HG03175 (cell line): ENCODE data around the gene DYNC1I1.
"Not testable (repeated sequence)": the region's sequence is repeated elsewhere in the genome, so short reads cannot be mapped to it uniquely, and the experiment has no call there.

Experiments
- ATAC-seq: cut with Tn5 transposase; IDR thresholded peaks from one replicate; pipeline ENCODE4 v1.9.1; 2021; ENCODE audit warnings: mild to moderate bottlenecking, moderate library complexity; ENCODE audit not compliant: unreplicated experiment

Gene DYNC1I1

DNA sequence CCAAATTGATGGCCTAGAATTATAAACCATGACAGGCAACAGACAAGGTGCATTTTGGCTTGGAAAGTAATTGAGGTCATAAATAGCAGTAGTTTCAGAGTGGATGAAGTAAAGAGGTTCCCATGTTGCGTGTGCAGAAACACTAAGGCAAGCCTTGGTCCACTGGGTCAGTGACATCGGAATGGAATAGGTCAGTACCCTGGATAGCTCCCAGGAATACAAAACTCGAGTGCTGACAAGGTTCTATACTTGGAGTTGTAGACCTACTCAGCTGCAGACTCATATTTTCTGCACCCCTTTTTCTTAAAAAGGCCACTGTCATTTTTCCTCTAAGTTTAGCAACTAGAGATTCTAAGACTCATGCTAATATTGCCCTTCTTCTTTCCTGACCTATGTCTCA, 132.8 kb downstream of the DYNC1I1 start:
- ATAC-seq = no peak

DNA sequence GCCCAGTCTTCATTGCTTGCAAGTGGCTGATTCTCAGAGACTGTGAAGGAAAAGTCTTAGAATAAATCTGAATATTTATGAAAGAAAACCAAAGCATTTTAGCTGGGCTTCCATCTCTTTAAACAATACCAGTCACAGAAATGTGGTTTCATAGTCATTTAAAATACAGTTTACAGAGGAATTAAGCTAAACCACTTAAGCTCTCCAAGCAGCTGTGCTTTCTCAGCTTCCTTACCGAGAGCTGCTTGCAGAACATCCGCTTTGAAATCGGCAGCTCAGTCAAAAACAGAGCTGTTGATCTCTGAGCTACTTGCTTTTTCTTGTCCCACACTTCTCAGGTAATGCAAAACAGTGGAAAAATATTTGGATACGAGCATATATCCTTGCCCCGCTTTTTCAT, 134.5 kb downstream of the DYNC1I1 start:
- ATAC-seq = no peak

DNA sequence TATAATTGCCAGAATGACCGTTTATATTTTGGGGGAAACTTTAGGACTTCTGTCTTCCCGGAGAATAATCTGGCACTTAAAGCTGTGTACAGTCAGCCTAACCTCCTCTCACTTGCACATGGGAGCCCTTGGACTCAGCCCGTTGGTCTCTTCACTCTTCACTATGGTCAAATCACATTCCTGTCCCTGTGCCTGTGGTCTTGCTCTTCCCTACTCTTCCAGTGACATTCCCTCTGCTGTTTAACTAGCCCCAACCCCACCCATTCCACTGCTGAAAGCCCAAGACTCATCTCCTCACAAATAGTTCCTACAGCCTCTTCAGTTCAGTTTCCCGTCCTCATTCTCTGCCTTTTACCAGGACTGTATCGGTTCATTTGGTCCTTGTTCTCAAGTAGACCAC, 135.0 kb downstream of the DYNC1I1 start:
- ATAC-seq = no peak

DNA sequence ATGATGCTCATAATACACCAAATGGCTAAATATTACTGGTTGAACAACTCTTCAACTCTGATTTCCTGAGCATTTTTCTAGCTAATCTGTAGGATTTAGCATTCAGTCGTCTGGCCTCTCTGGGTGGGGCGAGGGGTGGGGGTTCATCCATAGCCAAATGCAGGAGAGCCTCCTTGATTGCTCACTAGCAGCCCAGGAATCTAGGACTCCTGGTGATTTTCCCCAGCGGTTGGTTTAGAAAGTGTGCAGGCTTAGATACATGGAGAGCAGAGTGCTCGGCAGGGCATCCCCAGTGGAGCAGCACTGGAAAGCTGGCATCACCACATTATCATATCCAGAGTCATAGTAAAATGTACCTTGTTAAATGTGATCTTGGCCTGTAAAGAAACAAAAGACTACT, 136.1 kb downstream of the DYNC1I1 start:
- ATAC-seq = no peak

DNA sequence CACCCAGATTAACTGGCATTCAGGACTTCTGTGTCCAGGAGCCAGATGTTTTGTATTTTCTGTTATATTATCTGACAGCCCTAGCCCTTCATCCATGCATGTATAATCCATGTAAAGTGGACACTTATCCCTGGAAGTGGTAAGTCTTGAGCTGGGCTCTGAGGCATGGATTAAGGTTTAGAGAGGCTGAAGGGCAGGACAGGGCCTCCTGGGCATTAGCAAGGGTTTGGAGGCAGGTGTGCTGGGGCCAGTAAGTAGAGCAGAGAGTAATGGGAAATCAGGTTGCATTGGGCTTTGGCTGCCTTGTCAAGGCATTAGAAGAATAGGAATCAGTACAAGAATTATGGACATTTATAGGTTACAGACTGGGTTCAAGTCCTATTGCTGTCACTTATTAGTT, 138.0 kb downstream of the DYNC1I1 start:
- ATAC-seq = no peak

DNA sequence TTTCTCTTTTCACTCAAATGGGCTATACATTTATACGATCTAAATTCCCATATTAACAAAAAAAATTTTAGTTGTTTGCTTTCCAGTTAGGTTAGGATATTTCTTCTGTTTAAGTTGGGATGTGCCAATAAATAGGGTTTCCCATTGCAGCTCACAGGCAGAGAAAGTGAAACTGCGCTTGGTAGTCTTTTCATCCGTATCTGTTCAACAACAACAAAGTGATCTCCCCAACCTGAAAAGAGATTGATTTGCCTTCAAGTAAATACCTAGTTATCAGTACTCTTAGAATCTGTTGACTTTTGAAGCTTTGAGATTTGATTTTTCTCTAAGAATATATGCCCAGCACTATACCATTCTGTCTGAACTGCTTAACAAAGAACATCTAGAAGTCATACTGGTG, 143.4 kb downstream of the DYNC1I1 start:
- ATAC-seq = no peak

DNA sequence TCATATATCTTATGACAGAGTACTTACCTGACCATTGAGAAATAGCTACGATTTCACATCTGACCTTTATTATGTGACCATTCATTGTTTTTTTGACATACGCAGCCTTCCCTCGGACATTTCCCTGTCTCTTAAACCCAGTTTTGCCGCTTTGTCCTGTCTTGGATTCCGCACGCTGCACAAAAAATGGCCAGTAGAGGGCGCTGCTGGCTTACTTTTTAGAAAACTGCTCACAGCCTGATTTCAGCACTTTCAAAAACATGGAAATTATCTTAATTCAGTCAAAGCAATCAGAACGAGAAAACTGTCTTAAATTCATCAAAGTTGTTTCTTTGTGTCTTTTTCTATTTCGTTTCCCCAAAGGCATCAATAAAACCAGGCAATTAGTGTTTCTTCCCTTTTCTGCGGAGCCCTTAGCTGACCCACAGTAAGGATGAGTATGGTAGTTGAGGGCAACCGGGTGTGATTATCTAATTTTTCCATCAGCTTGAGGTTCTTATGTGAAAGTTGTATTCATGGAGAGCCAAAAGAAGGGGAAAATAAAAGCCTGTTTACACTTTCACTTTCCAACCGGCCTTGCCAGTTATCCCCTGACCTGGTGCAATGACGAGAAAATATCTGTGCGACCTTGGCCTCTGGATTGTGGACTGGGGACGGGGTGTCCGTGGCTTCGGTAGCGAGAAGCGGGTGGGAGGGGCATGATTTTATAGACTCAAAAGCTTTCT, 144.4 kb downstream of the DYNC1I1 start:
- ATAC-seq = peak; percentile 76

DNA sequence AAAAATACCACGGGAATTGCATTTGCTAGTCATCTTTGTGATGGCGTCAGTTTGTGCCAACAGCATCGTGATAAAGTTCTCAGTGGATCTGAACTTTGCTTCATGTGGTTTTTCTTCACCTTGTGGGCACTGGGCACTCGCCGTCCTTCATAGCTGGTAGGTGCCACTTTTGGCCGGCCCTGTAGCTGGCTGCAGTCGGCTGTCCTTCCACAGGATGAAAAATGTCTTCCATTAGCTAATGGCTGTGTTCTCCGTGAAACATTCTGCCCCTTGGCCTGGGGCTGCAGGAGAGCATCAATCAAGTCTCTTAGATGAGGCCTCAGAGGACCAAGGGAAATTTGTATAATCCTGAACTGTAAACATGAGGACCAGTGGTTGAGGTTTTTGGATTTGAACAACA, 145.3 kb downstream of the DYNC1I1 start:
- no peak for ATAC-seq

DNA sequence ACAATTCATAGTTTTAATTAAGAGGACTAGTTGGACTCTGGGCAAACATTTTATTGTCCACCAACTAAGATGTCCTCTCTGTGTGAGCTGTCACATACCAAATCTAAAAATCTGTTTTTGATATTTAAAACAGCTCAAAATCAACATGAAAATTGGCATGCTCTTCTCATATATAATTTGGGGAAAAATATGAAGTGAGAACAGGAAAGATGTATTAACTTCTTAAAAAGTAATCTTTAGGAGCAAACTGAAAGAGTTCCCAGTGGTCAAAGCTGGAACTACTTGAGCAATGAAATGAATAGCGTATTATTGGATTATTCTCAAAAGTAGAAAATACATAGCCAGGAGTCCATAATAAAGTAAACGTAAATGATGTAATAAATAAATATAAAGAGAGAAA, 147.2 kb downstream of the DYNC1I1 start:
- no peak for ATAC-seq

DNA sequence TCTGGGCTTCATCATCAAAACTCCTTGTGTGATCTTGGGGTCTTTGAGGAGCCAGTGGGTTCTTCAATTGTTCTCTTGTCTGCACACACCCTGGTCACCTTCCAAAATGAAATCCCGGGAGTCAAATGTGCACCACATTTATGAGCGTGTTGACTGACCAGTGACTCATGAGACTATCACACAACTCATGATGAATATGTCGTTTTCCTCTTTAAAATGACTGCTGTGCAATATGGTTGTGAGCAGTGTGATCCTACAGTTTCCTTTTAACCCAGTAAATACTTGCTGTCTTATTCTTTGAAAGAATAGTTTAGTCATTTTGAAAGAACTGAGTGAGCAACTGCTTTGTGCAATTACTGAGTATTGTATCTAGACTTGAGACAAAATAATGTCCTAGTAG, 149.2 kb downstream of the DYNC1I1 start:
- no peak for ATAC-seq

DNA sequence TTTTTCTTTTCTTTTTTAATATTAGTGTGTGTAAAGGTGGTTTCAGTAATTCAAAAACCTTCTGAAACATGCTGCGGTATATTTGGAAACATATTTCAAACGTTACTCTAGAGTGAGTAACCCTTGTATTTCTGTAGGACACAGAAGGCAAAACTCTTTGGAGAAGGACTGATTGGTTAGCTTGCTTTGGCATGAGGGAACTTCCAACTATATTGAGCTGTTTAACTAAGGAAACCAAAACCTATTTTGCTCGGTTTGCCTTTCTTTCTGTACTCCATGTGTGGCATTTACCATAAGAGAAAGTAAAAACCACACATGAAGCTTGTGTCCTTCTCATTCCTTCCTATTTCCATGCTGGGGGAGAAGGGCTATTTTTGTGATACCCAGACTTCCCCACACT, 149.8 kb downstream of the DYNC1I1 start:
- ATAC-seq = no peak

DNA sequence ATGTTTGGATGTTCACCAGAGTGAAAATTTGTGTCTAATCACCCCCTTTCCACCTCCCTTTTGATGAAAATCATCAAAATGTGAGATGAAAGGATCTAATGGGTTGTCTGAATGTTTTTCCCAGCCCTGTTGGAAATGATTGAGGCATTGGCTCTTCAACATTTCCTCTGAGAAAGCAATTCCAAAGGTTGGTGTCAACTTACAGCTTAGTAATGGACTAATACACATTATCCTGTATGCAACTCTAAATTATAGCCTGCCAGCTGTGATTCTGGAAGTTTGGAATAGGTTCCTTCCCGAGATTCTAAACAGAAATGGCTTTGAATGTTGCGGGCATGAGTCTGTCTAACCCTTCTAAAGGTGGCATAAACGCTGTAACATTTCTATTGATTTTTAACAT, 152.9 kb downstream of the DYNC1I1 start:
- no peak for ATAC-seq

DNA sequence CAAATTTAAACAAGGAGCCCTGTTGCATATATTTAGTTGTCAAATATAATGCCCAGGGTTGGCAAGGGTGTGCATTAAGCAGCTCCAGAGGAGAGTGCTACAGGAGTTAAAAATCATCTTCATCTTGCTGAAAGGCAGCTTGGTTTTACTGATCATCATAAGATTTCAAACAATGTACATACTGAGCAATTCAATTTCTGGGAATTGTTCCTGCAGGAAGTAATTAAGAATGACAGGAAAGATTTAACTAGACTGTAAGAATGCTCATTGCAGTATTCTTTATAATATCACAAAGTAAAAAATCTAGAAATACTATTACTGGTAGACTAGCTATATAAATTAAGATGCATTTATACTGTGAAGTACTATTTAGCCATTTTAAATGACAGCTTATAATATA, 153.6 kb downstream of the DYNC1I1 start:
- ATAC-seq = no peak

DNA sequence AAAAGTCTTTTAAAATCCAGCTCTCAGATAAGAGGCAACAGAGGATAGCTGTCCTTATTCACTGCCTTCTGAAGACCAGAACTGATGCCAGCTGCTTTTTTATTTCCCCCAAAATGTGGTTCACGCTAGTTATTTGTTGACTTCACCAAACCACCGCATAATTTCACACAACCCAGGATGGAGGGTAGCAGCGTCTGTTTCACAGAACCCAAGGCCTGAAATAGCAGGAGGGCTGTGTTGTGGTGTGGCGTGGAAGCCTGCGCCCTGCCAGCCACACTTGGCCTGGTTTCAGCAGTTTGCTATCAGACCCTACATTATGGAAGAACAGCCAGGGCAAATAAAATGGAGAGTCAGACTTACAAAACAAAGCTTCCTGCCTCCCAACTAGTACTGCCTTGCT, 155.4 kb downstream of the DYNC1I1 start:
- ATAC-seq = no peak

DNA sequence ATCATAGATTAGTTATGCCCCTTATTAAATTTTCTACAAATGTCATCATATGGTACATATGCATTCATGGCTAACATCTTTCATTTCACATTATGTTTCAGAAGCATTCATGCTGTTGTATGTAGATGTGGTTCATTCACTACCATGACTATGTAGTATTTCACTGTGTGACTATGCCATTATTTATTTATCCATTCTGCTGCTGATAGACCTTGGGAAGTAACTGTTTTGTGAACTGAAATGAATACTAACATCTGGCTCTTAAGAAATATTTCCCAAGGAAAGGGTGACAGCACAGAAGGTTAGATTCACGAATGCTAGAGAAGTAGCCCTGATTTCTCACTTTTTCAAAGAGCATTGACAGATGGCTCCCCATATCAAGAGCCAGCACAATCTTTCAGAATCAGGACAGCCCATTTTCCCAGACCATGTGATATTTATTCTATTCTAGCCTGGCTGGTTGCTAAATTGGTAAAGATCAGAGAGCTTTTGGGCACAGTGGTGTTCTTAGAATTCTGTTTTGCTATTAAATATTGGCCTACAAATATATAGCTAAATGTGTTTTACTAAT, 157.4 kb downstream of the DYNC1I1 start:
- no peak for ATAC-seq

DNA sequence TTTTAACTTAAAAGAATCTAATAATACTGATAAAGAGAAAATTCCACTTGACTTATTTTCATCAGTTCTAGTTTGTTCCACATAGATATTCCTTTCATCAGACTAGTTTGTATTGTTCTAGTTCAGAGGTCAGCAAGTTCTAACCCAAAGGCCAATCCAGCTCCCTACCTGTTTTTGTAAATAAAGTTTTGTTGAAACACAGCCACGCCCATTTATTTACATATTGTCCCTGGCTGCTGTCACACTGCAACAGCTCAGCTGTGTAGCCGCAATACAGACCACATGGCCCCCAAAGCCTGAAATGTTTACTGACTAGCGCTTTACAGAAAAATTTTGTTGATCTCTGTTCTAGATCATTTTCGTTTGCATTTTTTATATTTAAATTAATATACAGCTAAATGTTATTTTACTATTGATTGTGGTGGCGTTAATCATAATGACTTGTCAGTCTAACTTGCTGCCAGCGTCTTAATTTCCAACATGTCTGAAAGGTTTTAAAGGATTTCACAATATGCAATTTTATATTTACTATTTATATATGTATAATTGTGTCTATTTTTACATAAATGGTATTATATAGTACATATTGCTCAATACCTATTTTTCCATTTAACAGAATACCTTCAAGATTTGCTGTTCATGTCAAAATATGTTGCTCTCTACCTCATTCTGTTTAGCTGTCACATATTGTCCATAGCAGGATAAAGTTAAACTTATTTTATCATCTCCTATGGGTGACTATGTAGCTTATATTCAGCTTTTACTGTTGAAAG, 159.3 kb downstream of the DYNC1I1 start:
- no peak for ATAC-seq

DNA sequence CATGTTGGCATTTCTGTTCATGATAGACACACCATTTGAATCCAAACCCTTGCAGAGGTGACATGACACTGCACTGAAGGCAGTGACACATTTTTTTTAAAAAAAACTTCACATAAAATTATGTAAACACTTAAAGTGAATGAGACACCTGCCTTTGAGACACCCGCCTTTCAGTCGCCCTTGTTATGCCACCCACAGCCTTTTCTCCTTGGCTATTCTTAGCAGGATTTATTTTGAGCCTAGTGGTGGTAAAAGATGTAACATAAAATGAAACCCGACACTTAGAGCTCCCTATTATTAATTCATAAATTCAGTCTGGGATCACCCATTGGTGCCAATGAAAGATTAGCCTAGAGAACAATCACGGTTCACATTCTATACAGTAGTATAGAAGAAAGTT, 161.3 kb downstream of the DYNC1I1 start:
- no peak for ATAC-seq

DNA sequence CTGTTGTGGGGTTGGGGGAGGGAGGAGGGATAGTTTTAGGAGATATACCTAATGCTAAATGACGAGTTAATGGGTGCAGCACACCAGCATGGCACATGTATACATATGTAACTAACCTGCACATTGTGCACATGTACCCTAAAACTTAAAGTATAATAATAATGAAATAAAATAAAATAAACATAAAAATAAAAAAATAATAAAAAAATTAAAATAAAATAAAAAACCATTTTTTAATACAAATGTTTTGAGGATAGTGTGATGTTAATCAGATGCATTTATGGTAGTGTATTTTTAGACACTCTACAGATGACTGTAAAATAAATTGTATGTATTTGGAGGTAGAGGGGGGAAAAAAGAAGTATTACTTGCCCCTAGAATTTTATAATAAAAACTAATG, 172.5 kb downstream of the DYNC1I1 start:
- not testable (repeated sequence) for ATAC-seq

DNA sequence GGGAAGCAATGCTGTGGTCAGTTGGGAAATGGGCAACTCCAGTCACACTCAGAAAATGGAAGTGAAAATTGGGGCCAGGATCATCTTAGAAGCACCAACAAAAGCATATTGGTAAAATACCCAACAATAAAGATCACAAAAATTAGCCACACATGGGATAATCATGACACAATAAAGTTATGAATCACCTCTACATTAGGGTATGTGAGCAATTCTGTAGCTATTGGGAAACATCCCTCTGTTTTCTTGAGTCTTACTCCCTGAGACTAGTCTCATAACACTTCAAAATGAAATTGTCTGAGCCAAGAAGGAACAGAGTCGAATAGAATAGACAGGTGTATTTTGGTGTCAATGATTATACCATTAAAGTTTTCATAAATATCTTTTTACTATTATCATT, 178.3 kb downstream of the DYNC1I1 start:
- no peak for ATAC-seq

DNA sequence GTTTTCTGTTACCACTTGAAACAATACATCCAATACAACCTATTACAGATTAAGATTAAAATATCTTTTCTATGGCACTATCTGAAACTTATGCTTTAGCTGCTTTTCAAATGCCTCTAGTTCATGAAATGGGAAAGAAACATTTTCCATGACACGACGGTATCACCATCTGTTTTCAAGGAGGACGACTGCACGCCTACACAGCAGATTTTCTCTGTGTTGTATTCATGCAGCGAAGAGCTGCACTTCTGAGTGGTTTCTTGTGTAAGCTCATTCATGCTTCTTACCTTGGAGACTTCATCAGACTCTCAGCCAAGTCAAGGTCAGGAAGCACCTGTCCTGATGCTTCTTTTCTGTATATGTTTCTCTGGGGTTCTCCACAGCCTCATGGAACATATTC, 179.2 kb downstream of the DYNC1I1 start:
- ATAC-seq = no peak

DNA sequence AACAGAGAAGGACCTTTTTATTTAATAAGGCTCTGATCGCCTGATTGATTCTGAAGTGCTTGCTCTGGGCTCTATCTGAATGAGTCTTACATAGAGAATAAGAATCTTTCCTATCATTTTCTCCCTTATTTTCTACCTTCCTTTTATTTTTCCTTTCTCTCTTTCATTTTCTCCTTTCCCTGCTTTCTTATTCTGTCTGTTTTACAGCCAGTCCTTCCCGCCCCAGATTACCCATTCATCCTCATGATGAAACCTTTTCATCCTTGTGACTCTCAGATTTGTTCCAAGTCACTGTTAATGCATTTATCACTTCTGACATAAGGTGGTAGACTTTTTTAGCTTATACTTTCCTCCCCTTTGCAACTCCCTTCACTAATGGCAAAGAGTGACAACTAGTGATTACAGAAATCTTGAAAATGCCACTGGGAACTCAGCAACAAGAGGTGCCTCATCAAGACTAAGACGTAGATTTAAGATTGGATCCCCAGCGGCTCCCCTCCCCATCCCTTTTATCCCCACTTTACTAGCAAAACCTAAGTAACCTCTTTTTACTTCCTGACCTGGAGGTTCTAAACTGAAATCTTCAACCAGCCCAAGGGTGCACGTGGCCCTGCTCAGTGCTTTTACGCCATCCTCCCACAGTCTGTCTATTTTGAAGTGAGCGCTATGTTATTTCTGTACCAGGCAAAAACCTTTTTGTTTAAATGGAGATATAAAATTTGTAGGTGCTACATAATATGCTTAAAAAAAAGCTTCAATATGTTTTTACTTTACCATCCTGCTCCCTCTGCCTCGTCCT, 179.8 kb downstream of the DYNC1I1 start:
- ATAC-seq = no peak
